Hepatocyte (in vitro differentiated cells): ENCODE data around the gene PPM1L. TPM values are rescaled to one million over a fixed set of nuclear protein-coding genes. Genes with fewer than 3 reads are reported as not detected.

Source experiments
- DNase-seq: peaks from one replicate; pipeline ENCODE4 v3.0.0-alpha.2; 2016; ENCODE audit warnings: low spot score
- H2AFZ ChIP-seq: fragments of 200-600 bp; sonication (generic); 2 replicates; pipeline ENCODE4 v1.6.0; 2016; ENCODE audit warnings: antibody characterized with exemption, mild to moderate bottlenecking
- H3K27ac ChIP-seq: fragments of 200-600 bp; sonication (generic); 2 replicates; pipeline ENCODE4 v1.5.1; 2016; ENCODE audit warnings: mild to moderate bottlenecking
- H3K27me3 ChIP-seq: fragments of 200-600 bp; sonication (generic); 2 replicates; pipeline ENCODE4 v1.6.1; 2016
- H3K36me3 ChIP-seq: fragments of 200-600 bp; sonication (generic); replicated peaks from 2 replicates; pipeline ENCODE4 v1.5.1; 2016; ENCODE audit warnings: low read depth; ENCODE audit not compliant: insufficient read depth
- H3K4me1 ChIP-seq: fragments of 200-600 bp; sonication (generic); 2 replicates; pipeline ENCODE4 v1.5.1; 2016; ENCODE audit warnings: mild to moderate bottlenecking, moderate library complexity; ENCODE audit not compliant: insufficient read depth
- H3K4me2 ChIP-seq: fragments of 200-600 bp; sonication (generic); 2 replicates; pipeline ENCODE4 v1.6.0; 2016
- H3K4me3 ChIP-seq: fragments of 200-600 bp; sonication (generic); 2 replicates; pipeline ENCODE4 v1.5.1; 2016; ENCODE audit warnings: mild to moderate bottlenecking
- H3K79me2 ChIP-seq: fragments of 200-600 bp; sonication (generic); 2 replicates; pipeline ENCODE4 v1.6.0; 2017; ENCODE audit warnings: mild to moderate bottlenecking
- H3K9me2 ChIP-seq: fragments of 200-600 bp; sonication (generic); replicated peaks from 2 replicates; pipeline ENCODE4 v1.6.0; 2017; ENCODE audit warnings: mild to moderate bottlenecking; ENCODE audit not compliant: insufficient read depth
- H3K9me3 ChIP-seq: fragments of 200-600 bp; sonication (generic); 2 replicates; pipeline ENCODE4 v1.5.1; 2016; ENCODE audit warnings: low read depth, mild to moderate bottlenecking
- H4K20me1 ChIP-seq: fragments of 200-600 bp; sonication (generic); 2 replicates; pipeline ENCODE4 v1.6.0; 2016; ENCODE audit warnings: mild to moderate bottlenecking; ENCODE audit not compliant: insufficient read depth, poor library complexity, severe bottlenecking
- EZH2 ChIP-seq: fragments of 200-600 bp; sonication (generic); IDR thresholded peaks from 2 replicates; pipeline ENCODE4 v1.6.1; 2016; ENCODE audit warnings: antibody characterized with exemption, mild to moderate bottlenecking, borderline replicate concordance
- EZH2phosphoT487 ChIP-seq: fragments of 200-600 bp; sonication (generic); IDR thresholded peaks from one replicate; pipeline ENCODE4 v1.6.1; 2018; ENCODE audit warnings: antibody characterized with exemption, mild to moderate bottlenecking, low read depth, moderate library complexity; ENCODE audit not compliant: unreplicated experiment, severe bottlenecking
- WGBS: methylation state at CpG from one replicate; pipeline ENCODE4 v1.1.6; 2016; ENCODE audit warnings: low lambda C conversion rate; ENCODE audit errors: missing lambda C conversion rate; 5-methylcytosine and 5-hydroxymethylcytosine counted together
- polyA plus RNA-seq: library from polyadenylated mRNA; unstranded; fragments of >200 nt; fragmentation: Nextera tagmentation; extraction: Ambion mirVana; gene quantifications from 2 replicates; pipeline ENCODE4 v1.2.1, GENCODE V29; 2016
- total RNA-seq: library from RNA; depleted of rRNA; stranded (reverse); fragments of >200 nt; gene quantifications from 2 replicates; pipeline ENCODE4 v1.2.3, GENCODE V29; 2014
- TF ChIP-seq, protein P1 (sequence below): fragments of 200-600 bp; sonication (generic); IDR thresholded peaks from 2 replicates; pipeline ENCODE4 v1.5.1; 2016; ENCODE audit warnings: antibody characterized with exemption, mild to moderate bottlenecking; ENCODE audit not compliant: poor library complexity

Gene PPM1L
- total and polyA plus RNA-seq, 2 experiments from 2014 or later, result 5.1 to 13.1 TPM

DNA sequence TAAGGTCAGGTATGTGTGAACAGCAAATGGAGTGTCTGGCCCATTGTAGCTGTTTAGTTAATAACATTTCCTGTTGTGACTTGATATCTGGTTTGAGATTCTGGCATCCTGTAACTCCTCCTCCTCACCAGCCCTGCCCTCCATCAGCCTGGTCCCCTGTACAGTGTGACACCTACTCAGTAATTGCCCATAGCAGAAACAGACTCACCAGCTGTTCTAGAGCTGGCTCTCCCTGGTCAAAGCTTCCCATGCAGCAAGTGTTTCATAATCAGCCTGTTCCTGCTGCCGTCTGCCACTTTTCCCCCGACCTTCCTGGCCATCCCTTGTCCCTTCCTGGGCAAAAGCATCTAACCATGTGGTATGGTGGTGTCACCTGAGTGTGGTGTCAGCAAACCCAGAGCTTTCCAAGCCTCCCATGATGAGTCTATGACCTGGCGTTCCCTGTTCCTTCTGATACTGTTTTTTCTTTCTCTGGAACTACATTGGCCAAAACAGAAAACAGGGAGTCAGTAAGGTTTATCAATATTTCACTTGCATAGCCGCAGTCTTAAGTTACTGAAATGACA, 293.7 kb downstream of the PPM1L start:
- H3K27ac ChIP-seq, result no peak overlapping the region
- 90% methylated on average over 4 of the region's 4 CpGs for WGBS
- TF ChIP-seq EZH2phosphoT487 (no peak), EZH2 (no peak)
- TF ChIP-seq, protein P1, sequence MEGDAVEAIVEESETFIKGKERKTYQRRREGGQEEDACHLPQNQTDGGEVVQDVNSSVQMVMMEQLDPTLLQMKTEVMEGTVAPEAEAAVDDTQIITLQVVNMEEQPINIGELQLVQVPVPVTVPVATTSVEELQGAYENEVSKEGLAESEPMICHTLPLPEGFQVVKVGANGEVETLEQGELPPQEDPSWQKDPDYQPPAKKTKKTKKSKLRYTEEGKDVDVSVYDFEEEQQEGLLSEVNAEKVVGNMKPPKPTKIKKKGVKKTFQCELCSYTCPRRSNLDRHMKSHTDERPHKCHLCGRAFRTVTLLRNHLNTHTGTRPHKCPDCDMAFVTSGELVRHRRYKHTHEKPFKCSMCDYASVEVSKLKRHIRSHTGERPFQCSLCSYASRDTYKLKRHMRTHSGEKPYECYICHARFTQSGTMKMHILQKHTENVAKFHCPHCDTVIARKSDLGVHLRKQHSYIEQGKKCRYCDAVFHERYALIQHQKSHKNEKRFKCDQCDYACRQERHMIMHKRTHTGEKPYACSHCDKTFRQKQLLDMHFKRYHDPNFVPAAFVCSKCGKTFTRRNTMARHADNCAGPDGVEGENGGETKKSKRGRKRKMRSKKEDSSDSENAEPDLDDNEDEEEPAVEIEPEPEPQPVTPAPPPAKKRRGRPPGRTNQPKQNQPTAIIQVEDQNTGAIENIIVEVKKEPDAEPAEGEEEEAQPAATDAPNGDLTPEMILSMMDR, result no peak
- H3K4me3 ChIP-seq, result no peak overlapping the region
- no peaks in the 10 kb centered on the region for H3K27me3 ChIP-seq
- H3K36me3 ChIP-seq, result no peaks in the 10 kb centered on the region
- no peaks in the 10 kb centered on the region for H3K9me2 ChIP-seq
- no peak overlapping the region for H2AFZ ChIP-seq
- no peak for DNase-seq
- no peak overlapping the region for H3K4me2 ChIP-seq
- no peaks in the 10 kb centered on the region for H3K9me3 ChIP-seq
- no peaks in the 10 kb centered on the region for H4K20me1 ChIP-seq
- H3K4me1 ChIP-seq, result no peaks in the 10 kb centered on the region
- H3K79me2 ChIP-seq, result no peaks in the 10 kb centered on the region

DNA sequence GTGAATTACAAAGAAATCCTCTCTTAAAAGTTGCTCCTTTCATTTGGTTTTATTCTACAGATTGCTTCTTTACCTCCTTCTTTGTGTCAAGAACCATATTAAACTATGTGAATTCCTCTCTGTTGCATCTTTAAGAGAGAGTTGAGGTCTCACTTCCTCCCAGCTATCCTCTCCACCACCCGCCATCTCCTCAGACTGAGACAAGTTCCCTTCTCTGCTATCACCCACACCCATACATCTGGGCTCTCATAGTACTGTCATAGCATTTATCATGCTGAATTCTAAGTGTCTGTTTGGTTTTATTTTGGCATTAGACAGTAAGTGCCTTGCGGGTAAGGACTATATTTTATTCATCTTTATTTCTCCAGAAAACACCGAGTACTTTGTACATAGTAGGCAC, 294.9 kb downstream of the PPM1L start:
- Histone ChIP-seq H3K9me2 (no peaks in the 10 kb centered on the region), H3K4me2 (no peak overlapping the region), H3K9me3 (no peaks in the 10 kb centered on the region), H3K36me3 (no peaks in the 10 kb centered on the region), H2AFZ (no peak overlapping the region), H3K4me1 (no peaks in the 10 kb centered on the region), H3K4me3 (no peak overlapping the region), H3K79me2 (no peaks in the 10 kb centered on the region), H3K27me3 (no peaks in the 10 kb centered on the region), H4K20me1 (no peaks in the 10 kb centered on the region), H3K27ac (no peak overlapping the region)
- no peak for DNase-seq
- WGBS, result 90% methylated on average over 3 of the region's 3 CpGs
- TF ChIP-seq EZH2phosphoT487 (no peak), EZH2 (no peak)
- TF ChIP-seq, protein P1, result no peak

DNA sequence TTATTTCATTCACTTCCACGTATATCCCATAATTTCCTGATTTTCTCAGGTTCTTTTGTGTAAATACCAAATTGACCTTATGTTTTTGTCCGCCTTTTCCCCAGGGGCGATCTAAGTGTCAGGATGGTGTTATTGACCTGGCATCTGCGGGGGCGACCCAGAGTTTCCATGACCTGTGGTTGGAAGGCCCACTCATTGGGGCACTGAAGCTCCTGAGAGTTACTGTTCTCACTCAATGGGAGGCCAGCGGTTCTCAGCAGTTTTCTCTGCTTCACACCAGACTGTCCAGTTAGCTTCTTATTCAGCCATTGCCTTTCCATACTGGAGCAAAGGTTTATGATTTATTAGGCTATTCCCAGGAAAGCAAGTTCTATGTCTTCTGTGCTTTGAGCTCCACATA, 295.8 kb downstream of the PPM1L start:
- no peaks in the 10 kb centered on the region for H3K9me3 ChIP-seq
- no peaks in the 10 kb centered on the region for H3K36me3 ChIP-seq
- no peak overlapping the region for H2AFZ ChIP-seq
- no peaks in the 10 kb centered on the region for H4K20me1 ChIP-seq
- no peaks in the 10 kb centered on the region for H3K79me2 ChIP-seq
- H3K9me2 ChIP-seq, result no peaks in the 10 kb centered on the region
- no peak overlapping the region for H3K4me3 ChIP-seq
- DNase-seq, result no peak
- WGBS, result 72% methylated on average over 6 of the region's 6 CpGs
- no peaks in the 10 kb centered on the region for H3K27me3 ChIP-seq
- H3K27ac ChIP-seq, result no peak overlapping the region
- no peak overlapping the region for H3K4me2 ChIP-seq
- TF ChIP-seq EZH2phosphoT487 (no peak), EZH2 (no peak)
- TF ChIP-seq, protein P1, result no peak
- H3K4me1 ChIP-seq, result no peaks in the 10 kb centered on the region
